Muscle of leg (tissue), 11 donors: ENCODE measurements around the gene SLC22A1. TPM values are rescaled to one million over a fixed set of nuclear protein-coding genes. Genes with fewer than 3 reads are reported as not detected.

ENCODE experiments used
- DNase-seq: peaks from one replicate; pipeline ENCODE4 v3.0.0; 2013
- H3K27ac ChIP-seq: one replicate; pipeline ENCODE4 v1.5.1; 2013; ENCODE audit warnings: mild to moderate bottlenecking, low read length, control low read depth
- H3K27me3 ChIP-seq: one replicate; pipeline ENCODE4 v1.6.1; 2013; ENCODE audit warnings: low read length; ENCODE audit not compliant: control insufficient read depth, insufficient read depth
- H3K36me3 ChIP-seq: one replicate; pipeline ENCODE4 v1.6.1; 2013; ENCODE audit warnings: low read length; ENCODE audit not compliant: control insufficient read depth, insufficient read depth
- H3K4me1 ChIP-seq: one replicate; pipeline ENCODE4 v1.6.1; 2013; ENCODE audit warnings: low read length; ENCODE audit not compliant: control insufficient read depth, insufficient read depth
- H3K4me3 ChIP-seq: one replicate; pipeline ENCODE4 v1.5.1; 2013; ENCODE audit warnings: low read length, control low read depth
- H3K9me3 ChIP-seq: replicated peaks from 2 replicates; pipeline ENCODE4 v1.6.1; 2013; ENCODE audit warnings: low read depth, low read length; ENCODE audit not compliant: control insufficient read depth
- WGBS: methylation state at CpG from one replicate; pipeline ENCODE4 v1.1.5; 2013; ENCODE audit warnings: missing lambda C conversion rate; ENCODE audit not compliant: insufficient coverage; 5-methylcytosine and 5-hydroxymethylcytosine counted together
- polyA plus RNA-seq, 8 donors: library from polyadenylated mRNA; unstranded; fragments of 120-200 nt; gene quantifications; one replicate each; pipeline versions ENCODE4 v1.2.1 to v1.2.3, GENCODE V29; 2013; ENCODE audit warnings: inconsistent platforms in 1 of 8, low replicate concordance in 1 of 8; ENCODE audit not compliant: insufficient read length in 8 of 8, insufficient read depth in 1 of 8
- total RNA-seq: library from RNA; stranded (reverse); fragments of 120-200 nt; gene quantifications from one replicate; pipeline ENCODE4 v1.2.4, GENCODE V29; 2013

The SLC22A1 gene
- total and polyA plus RNA-seq, 9 donors = 0.13 to 1.2 (median 0.53) TPM

DNA sequence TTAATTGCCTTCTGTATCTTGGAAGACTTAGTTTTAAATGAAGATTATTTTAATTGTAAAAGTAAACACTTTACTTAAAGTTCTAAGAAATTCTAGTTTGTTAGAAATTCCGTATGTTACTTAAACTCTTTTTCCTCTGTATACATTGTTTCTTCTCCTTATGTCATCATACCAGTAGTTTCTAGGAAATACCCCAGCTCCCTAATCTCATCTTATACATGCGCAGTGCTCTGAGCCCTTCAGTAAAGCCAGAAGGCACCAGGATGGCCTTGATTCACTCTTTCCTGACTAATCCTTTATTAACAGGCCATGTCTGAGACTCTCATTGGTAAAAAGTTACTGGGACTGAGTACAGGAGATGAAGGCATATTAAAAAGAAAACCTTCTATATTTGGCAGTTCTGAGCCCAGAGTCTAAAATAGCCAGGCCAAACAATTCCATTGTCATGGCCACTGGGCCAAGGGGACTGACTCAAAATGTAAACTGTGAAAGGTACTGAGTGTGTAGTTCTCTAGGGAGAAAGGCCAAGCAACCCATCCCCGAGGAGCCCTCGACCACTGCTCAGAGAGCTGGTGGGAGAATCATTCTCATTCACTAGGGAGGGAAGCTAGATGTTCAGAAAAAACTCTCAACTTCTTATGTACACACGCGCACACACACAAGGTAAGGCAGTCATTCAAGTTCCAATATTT, 25.0 kb downstream of the SLC22A1 start:
- WGBS = no CpG with 5 or more reads among the region's 6 CpGs
- H3K4me1 ChIP-seq = no peaks in the 10 kb centered on the region
- DNase-seq = no peak
- H3K36me3 ChIP-seq = peaks cover 8% of the 10 kb centered on the region
- H3K9me3 ChIP-seq = no peaks in the 10 kb centered on the region
- no peak overlapping the region for H3K27ac ChIP-seq
- H3K27me3 ChIP-seq = no peaks in the 10 kb centered on the region
- no peak overlapping the region for H3K4me3 ChIP-seq

DNA sequence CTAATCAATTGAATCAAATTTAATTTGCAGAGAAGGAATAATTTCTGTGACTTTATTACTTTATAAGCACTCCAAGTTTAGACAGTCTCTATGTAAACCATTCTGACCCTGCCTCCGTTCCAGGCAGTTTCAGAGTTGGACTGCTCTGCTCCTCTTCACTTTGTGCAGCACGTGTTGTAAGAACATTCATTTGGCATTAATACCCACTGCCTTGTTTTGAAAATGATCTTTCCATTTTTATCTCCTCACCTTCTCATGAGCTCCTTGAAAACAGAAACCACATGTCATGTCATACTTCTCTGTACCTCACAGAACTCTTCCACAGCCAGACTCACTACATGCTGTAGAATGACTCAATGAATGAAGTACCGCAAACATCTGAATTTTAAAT, 25.5 kb downstream of the SLC22A1 start:
- H3K4me3 ChIP-seq = no peak overlapping the region
- WGBS = 55% methylated on average over 2 of the region's 3 CpGs

GRCh38 chr6:160154471-160154870, 32.9 kb downstream of the SLC22A1 start:
- Histone ChIP-seq H3K27me3 (no peaks in the 10 kb centered on the region), H3K36me3 (peaks cover 7% of the 10 kb centered on the region), H3K9me3 (no peaks in the 10 kb centered on the region), H3K4me1 (no peaks in the 10 kb centered on the region), H3K27ac (no peak overlapping the region), H3K4me3 (no peak overlapping the region)
- no peak for DNase-seq
- no CpG with 5 or more reads among the region's 3 CpGs for WGBS

More for the DNA sequence above, 25.5 kb downstream of the SLC22A1 start:
- no peaks in the 10 kb centered on the region for H3K27me3 ChIP-seq
- H3K4me1 ChIP-seq = no peaks in the 10 kb centered on the region
- no peaks in the 10 kb centered on the region for H3K9me3 ChIP-seq
- H3K36me3 ChIP-seq = peaks cover 8% of the 10 kb centered on the region
- no peak overlapping the region for H3K27ac ChIP-seq
- DNase-seq = no peak

DNA sequence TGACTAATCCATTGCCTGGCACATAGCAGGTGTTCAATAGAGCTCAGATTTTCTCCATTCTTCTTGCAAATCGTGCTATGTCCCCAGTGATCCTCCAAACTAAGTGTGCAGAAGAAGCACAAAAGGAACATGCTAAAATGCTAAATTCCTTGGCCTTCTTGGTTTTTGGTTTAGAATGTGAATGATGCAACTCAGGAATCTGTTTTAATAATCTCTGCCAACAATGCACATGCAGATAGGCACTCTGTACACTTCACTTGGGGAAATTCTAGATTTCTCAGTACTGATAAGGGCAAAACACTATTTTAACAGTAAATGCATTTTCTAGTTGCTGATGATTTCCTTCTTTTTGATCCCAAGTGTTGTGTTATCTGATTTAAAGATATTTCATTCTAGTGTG, 35.2 kb downstream of the SLC22A1 start:
- Histone ChIP-seq H3K4me3 (no peak overlapping the region), H3K27me3 (no peaks in the 10 kb centered on the region), H3K9me3 (no peaks in the 10 kb centered on the region), H3K36me3 (peaks cover 7% of the 10 kb centered on the region), H3K4me1 (no peaks in the 10 kb centered on the region), H3K27ac (no peak overlapping the region)
- no CpG with 5 or more reads among the region's 1 CpG for WGBS
- no peak for DNase-seq

DNA sequence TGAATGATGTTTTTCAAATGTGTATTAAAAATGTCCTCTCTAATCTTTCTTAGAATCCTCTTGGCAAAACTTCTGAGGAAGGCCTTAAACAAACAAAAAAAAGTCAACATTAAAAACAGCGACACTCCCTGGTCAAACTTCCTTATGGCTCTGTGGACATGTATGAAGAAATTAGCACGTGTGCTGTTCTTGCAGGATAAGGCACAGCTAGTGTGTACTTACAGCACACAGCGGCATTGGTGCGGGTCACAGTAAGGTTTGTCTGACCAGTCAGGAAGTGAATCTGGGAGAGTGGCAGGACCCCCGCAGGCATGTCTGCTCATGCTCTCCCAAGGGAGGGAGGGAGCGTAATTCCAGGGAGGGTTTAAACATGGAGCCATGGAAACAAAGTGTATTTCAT, 38.8 kb downstream of the SLC22A1 start:
- Histone ChIP-seq H3K4me1 (no peaks in the 10 kb centered on the region), H3K9me3 (no peaks in the 10 kb centered on the region), H3K27ac (no peak overlapping the region), H3K27me3 (no peaks in the 10 kb centered on the region), H3K36me3 (no peaks in the 10 kb centered on the region), H3K4me3 (no peak overlapping the region)
- DNase-seq = no peak
- WGBS = 53% methylated on average over 4 of the region's 6 CpGs

- H3K27ac ChIP-seq = no peak overlapping the region
- 85% methylated on average over 13 of the region's 15 CpGs for WGBS
- no peaks in the 10 kb centered on the region for H3K9me3 ChIP-seq
- H3K4me3 ChIP-seq = no peak overlapping the region
- H3K4me1 ChIP-seq = no peaks in the 10 kb centered on the region
- no peaks in the 10 kb centered on the region for H3K36me3 ChIP-seq
- no peak for DNase-seq
- H3K27me3 ChIP-seq = no peaks in the 10 kb centered on the region
Measured at GRCh38 chr6:160160929-160161646, 39.5 kb downstream of the SLC22A1 start.

DNA sequence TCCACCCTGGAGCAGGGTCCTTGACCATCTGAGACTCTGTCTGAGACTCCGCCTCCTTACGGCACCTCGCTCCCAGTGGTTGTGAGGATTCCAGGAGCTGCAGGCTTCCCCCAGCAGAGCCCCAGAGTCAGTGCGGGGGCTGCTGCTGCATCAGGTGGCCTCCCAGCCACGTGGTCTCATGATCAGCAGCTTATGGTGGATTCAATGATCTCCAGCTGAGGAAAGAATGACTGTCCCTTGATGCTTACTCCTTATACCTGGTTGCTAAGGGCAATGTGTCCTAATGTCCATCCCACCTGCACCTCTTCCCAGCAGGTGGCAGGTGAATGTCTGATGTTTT, 40.0 kb downstream of the SLC22A1 start:
- WGBS = 81% methylated on average over 3 of the region's 5 CpGs
- Histone ChIP-seq H3K4me3 (no peak overlapping the region), H3K27ac (no peak overlapping the region), H3K9me3 (no peaks in the 10 kb centered on the region), H3K4me1 (no peaks in the 10 kb centered on the region), H3K27me3 (no peaks in the 10 kb centered on the region), H3K36me3 (no peaks in the 10 kb centered on the region)
- DNase-seq = no peak

- H3K4me1 ChIP-seq = no peaks in the 10 kb centered on the region
- WGBS = 58% methylated on average over 3 of the region's 5 CpGs
- no peak for DNase-seq
- no peak overlapping the region for H3K4me3 ChIP-seq
- H3K27ac ChIP-seq = no peak overlapping the region
- no peaks in the 10 kb centered on the region for H3K27me3 ChIP-seq
- no peaks in the 10 kb centered on the region for H3K36me3 ChIP-seq
- no peaks in the 10 kb centered on the region for H3K9me3 ChIP-seq
Measured at GRCh38 chr6:160162030-160162566, 40.5 kb downstream of the SLC22A1 start.

DNA sequence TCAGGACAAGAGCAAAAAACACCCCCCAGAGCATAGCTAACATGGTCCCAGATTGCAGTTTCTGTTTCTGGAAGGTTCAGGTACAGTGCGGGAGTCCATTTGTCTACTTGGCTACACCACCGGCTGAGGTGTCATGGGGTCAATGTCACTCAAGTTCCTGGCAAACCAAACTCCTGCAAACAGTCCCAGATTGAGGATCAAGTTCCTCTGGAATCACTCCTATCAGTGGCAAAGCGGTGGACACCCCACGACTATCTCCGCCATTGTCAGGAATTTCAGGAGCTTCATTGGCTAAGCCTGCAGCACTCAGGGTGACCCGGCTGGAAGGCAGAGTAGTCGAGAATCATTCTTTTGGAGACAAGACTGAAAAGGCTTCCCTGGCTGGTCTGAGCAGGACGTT, 41.8 kb downstream of the SLC22A1 start:
- Histone ChIP-seq H3K4me1 (no peaks in the 10 kb centered on the region), H3K27me3 (no peaks in the 10 kb centered on the region), H3K4me3 (no peak overlapping the region), H3K9me3 (no peaks in the 10 kb centered on the region), H3K36me3 (no peaks in the 10 kb centered on the region), H3K27ac (no peak overlapping the region)
- WGBS = 70% methylated on average over 8 of the region's 8 CpGs
- no peak for DNase-seq

GRCh38 chr6:160163912-160164311, 42.3 kb downstream of the SLC22A1 start:
- Histone ChIP-seq H3K27ac (no peak overlapping the region), H3K9me3 (no peaks in the 10 kb centered on the region), H3K27me3 (no peaks in the 10 kb centered on the region), H3K4me1 (no peaks in the 10 kb centered on the region), H3K36me3 (no peaks in the 10 kb centered on the region), H3K4me3 (no peak overlapping the region)
- WGBS = no CpG with 5 or more reads among the region's 7 CpGs
- no peak for DNase-seq
